ENCODE data around the gene CA10. TPM values are rescaled to one million over a fixed set of nuclear protein-coding genes. Genes with fewer than 3 reads are reported as not detected.

CA10 gene
- total RNA-seq, 1 donor from 2014 or later = 2.0 TPM

DNA sequence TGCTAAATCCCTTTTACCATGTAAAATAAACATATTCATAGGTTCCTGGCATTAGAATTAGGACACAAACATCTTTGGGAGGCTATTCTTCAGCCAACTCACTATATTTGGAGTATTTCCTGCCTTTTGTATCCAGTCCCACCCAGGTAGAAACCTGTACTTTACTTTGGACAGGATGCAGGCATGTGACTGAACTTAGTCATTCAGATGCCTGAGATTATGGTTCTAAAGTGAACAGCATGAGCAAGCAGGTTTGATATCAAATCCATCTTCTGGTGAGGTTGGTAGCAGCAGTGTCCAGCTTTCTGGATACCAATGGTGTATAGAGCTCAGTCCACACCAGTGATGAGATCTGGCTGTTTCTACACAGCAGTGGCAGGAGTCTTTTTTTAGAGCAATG is 20.2 kb downstream of the CA10 start:
- no peak for DNase-seq (ENCODE audit: extremely low spot score in 2 of 2)
- Histone ChIP-seq H3K36me3 (no peaks in the 10 kb centered on the region), H3K4me3 (no peak overlapping the region), H3K4me1 (no peaks in the 10 kb centered on the region), H3K9me3 (no peaks in the 10 kb centered on the region), H3K27me3 (no peaks in the 10 kb centered on the region), H3K27ac (no peak overlapping the region)
- TF ChIP-seq, protein P1, sequence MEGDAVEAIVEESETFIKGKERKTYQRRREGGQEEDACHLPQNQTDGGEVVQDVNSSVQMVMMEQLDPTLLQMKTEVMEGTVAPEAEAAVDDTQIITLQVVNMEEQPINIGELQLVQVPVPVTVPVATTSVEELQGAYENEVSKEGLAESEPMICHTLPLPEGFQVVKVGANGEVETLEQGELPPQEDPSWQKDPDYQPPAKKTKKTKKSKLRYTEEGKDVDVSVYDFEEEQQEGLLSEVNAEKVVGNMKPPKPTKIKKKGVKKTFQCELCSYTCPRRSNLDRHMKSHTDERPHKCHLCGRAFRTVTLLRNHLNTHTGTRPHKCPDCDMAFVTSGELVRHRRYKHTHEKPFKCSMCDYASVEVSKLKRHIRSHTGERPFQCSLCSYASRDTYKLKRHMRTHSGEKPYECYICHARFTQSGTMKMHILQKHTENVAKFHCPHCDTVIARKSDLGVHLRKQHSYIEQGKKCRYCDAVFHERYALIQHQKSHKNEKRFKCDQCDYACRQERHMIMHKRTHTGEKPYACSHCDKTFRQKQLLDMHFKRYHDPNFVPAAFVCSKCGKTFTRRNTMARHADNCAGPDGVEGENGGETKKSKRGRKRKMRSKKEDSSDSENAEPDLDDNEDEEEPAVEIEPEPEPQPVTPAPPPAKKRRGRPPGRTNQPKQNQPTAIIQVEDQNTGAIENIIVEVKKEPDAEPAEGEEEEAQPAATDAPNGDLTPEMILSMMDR (IDR thresholded peaks at IDR 0.05) = no peak
- TF ChIP-seq POLR2A (IDR thresholded peaks at IDR 0.05) = no peak
- TF ChIP-seq POLR2AphosphoS5 (IDR thresholded peaks at IDR 0.05; ENCODE audit: insufficient read depth in 1 of 2, low read depth in 1 of 2) = no peak
- intact Hi-C loops (cut with DNase I) = no loop called here

DNA sequence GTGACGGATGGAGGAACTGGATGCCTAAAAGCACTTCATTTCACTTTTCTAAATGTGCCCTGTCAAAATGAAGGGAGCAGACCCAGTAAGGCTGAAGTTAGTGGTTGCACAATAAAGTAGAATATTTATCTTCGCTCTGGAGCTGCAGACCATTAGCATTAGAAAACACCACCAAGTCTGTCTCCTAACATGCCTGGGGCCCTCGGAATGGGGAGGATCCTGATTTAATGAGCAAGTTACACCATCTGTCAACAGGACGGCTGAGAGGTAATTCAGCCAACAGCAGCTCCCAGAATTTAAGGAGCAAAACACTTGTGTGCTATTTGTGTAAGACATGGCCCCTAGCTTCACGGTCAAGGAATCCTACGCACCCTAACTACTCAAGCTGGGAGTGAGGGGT is 22.3 kb downstream of the CA10 start:
- Histone ChIP-seq H3K36me3 (no peaks in the 10 kb centered on the region), H3K4me1 (no peaks in the 10 kb centered on the region), H3K4me3 (no peak overlapping the region), H3K9me3 (no peaks in the 10 kb centered on the region), H3K27ac (no peak overlapping the region), H3K27me3 (no peaks in the 10 kb centered on the region)
- intact Hi-C loops (cut with DNase I) = no loop called here
- no peak for TF ChIP-seq POLR2A (IDR thresholded peaks at IDR 0.05)
- no peak for TF ChIP-seq POLR2AphosphoS5 (IDR thresholded peaks at IDR 0.05; ENCODE audit: insufficient read depth in 1 of 2, low read depth in 1 of 2)
- TF ChIP-seq, protein P1 (IDR thresholded peaks at IDR 0.05) = no peak
- no peak for DNase-seq (ENCODE audit: extremely low spot score in 2 of 2)

DNA sequence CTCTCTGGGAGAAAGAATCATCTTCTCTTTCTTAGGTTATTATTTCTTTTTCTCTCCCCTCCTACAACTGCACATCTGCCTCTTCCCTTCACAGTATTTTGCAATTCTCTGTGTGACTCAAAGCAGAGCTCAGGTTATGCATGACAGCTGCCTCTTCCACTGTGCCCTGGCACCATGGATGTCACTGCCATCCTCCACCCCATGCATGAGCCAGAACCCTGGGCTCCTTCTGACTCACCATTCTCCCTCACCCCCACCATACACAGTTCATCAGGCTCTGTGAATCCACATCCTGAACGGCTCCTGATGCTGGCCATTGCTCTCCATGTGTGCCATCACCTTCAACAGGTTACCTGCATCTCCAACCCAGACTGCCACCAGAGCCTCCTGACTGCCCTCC is 23.9 kb downstream of the CA10 start:
- no peak overlapping the region for H3K27ac ChIP-seq
- DNase-seq (ENCODE audit: extremely low spot score in 2 of 2) = no peak
- no peaks in the 10 kb centered on the region for H3K4me1 ChIP-seq
- intact Hi-C loops (cut with DNase I) = no loop called here
- no peaks in the 10 kb centered on the region for H3K27me3 ChIP-seq
- H3K9me3 ChIP-seq = no peaks in the 10 kb centered on the region
- H3K4me3 ChIP-seq = no peak overlapping the region
- H3K36me3 ChIP-seq = no peaks in the 10 kb centered on the region
- TF ChIP-seq POLR2A (IDR thresholded peaks at IDR 0.05) = no peak
- TF ChIP-seq, protein P1 (IDR thresholded peaks at IDR 0.05) = no peak
- TF ChIP-seq POLR2AphosphoS5 (IDR thresholded peaks at IDR 0.05; ENCODE audit: insufficient read depth in 1 of 2, low read depth in 1 of 2) = no peak

DNA sequence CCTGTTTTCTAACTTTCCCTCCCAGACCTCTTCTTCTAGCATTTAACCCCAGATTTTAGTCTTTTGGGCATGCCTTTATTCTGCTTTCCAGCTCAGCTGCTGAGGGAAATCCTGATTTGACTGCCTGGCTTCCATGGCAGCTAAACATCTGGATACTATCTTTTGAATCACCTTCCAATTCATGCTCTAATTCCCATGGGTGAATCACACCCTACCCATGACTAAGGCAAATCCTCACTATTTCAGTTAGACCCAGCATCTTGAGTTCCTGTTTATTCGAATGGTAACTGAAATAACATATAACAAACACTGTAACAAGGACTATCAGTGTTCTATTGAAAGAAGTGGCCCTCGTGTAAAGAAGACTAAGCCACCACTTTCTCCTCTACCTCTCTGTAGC is 29.8 kb downstream of the CA10 start:
- no peak overlapping the region for H3K27ac ChIP-seq
- H3K9me3 ChIP-seq = no peaks in the 10 kb centered on the region
- DNase-seq (ENCODE audit: extremely low spot score in 2 of 2) = no peak
- TF ChIP-seq, protein P1 (IDR thresholded peaks at IDR 0.05) = no peak
- TF ChIP-seq POLR2A (IDR thresholded peaks at IDR 0.05) (no peak), POLR2AphosphoS5 (IDR thresholded peaks at IDR 0.05; ENCODE audit: insufficient read depth in 1 of 2, low read depth in 1 of 2) (no peak)
- intact Hi-C loops (cut with DNase I) = no loop called here
- no peaks in the 10 kb centered on the region for H3K36me3 ChIP-seq
- H3K27me3 ChIP-seq = no peaks in the 10 kb centered on the region
- no peak overlapping the region for H3K4me3 ChIP-seq
- no peaks in the 10 kb centered on the region for H3K4me1 ChIP-seq

DNA sequence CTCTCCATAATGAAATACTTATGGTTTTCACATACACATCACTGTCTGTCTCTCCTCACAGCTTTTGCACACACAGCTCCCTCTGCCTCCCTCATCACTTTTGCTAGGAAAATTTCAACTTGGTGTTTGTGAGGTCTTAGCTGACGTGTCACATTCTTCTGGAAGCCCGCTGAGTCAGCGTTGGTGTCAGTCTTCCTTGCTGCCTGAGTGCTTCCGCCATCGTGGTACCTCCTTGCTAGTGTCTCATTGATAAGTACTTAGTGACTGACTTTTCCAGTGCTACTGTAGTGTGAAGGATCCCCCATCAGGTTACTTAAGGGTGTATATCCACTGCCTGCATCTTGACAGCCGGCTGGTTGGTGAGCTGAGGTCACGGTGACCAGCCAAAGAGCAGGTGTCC is 33.5 kb downstream of the CA10 start:
- no peak overlapping the region for H3K27ac ChIP-seq
- intact Hi-C loops (cut with DNase I) = no loop called here
- no peak overlapping the region for H3K4me3 ChIP-seq
- TF ChIP-seq POLR2A (IDR thresholded peaks at IDR 0.05) = no peak
- TF ChIP-seq, protein P1 (IDR thresholded peaks at IDR 0.05) = no peak
- TF ChIP-seq POLR2AphosphoS5 (IDR thresholded peaks at IDR 0.05; ENCODE audit: insufficient read depth in 1 of 2, low read depth in 1 of 2) = no peak
- no peaks in the 10 kb centered on the region for H3K27me3 ChIP-seq
- H3K4me1 ChIP-seq = no peaks in the 10 kb centered on the region
- no peaks in the 10 kb centered on the region for H3K36me3 ChIP-seq
- no peak for DNase-seq (ENCODE audit: extremely low spot score in 2 of 2)
- H3K9me3 ChIP-seq = no peaks in the 10 kb centered on the region

Data from vagina (tissue), 2 donors.